SU-DHL-6 (cell line): ENCODE data around the gene KIF17.

Source experiments
- H2AFZ ChIP-seq: fragments of 200-600 bp; sonication (generic); 2 replicates; pipeline ENCODE4 v1.6.1; 2014; ENCODE audit warnings: low read depth, mild to moderate bottlenecking, moderate library complexity, mixed read lengths, antibody characterized with exemption, low read length; ENCODE audit not compliant: severe bottlenecking
- H3F3A ChIP-seq: fragments of 200-600 bp; shearing (Covaris generic); 2 replicates; pipeline ENCODE4 v1.6.0; 2016; ENCODE audit warnings: antibody characterized with exemption, mild to moderate bottlenecking; ENCODE audit not compliant: insufficient read depth
- H3K27ac ChIP-seq: fragments of 200-600 bp; sonication (generic); 2 replicates; pipeline ENCODE4 v1.5.1; 2016; ENCODE audit warnings: low read depth, mild to moderate bottlenecking, low read length, moderate library complexity, mixed read lengths
- H3K27me3 ChIP-seq: fragments of 200-600 bp; sonication (generic), shearing (Covaris generic); 2 replicates; pipeline ENCODE4 v1.6.0; 2014; ENCODE audit warnings: mild to moderate bottlenecking, low read length
- H3K36me3 ChIP-seq: fragments of 200-600 bp; sonication (generic); 2 replicates; pipeline ENCODE4 v1.6.1; 2014; ENCODE audit warnings: mild to moderate bottlenecking, low read length, mixed read lengths
- H3K4me2 ChIP-seq: fragments of 300-600, 200-600 bp; shearing (Covaris generic), sonication (generic); 2 replicates; pipeline ENCODE4 v1.6.0; 2014; ENCODE audit warnings: low read length, low read depth, mild to moderate bottlenecking; ENCODE audit not compliant: poor library complexity, severe bottlenecking
- H3K4me3 ChIP-seq: fragments of 200-600 bp; sonication (generic); 2 replicates; pipeline ENCODE4 v1.5.1; 2014; ENCODE audit warnings: antibody characterized with exemption, low read length, mild to moderate bottlenecking, mixed read lengths; ENCODE audit not compliant: insufficient read depth, poor library complexity, severe bottlenecking
- H3K79me2 ChIP-seq: fragments of 200-600 bp; sonication (generic); 2 replicates; pipeline ENCODE4 v1.6.1; 2014; ENCODE audit warnings: mild to moderate bottlenecking, low read length, moderate library complexity; ENCODE audit not compliant: insufficient read depth
- H3K9ac ChIP-seq: fragments of 200-600 bp; sonication (generic); 2 replicates; pipeline ENCODE4 v1.7.0; 2014; ENCODE audit warnings: mild to moderate bottlenecking, low read length
- H3K9me2 ChIP-seq: fragments of 200-600 bp; sonication (generic); replicated peaks from 2 replicates; pipeline ENCODE4 v1.6.1; 2014; ENCODE audit warnings: low read length; ENCODE audit not compliant: insufficient read depth
- H3K9me3 ChIP-seq: fragments of 200-600 bp; sonication (generic); 2 replicates; pipeline ENCODE4 v1.6.1; 2014; ENCODE audit warnings: low read length, mixed read lengths; ENCODE audit not compliant: insufficient read depth
- H4K20me1 ChIP-seq: fragments of 200-600 bp; sonication (generic); 2 replicates; pipeline ENCODE4 v1.6.1; 2014; ENCODE audit warnings: low read depth, mild to moderate bottlenecking, antibody characterized with exemption, low read length, moderate library complexity, mixed read lengths
- CTCF ChIP-seq: fragments of 200-600 bp; sonication (generic); IDR thresholded peaks from one replicate; pipeline ENCODE4 v1.5.1; 2017; ENCODE audit warnings: antibody characterized with exemption, mild to moderate bottlenecking, low read length, moderate library complexity; ENCODE audit not compliant: insufficient read depth, poor library complexity, severe bottlenecking
- EZH2phosphoT487 ChIP-seq: fragments of 200-600 bp; sonication (generic), shearing (Covaris generic); conservative IDR thresholded peaks from 2 replicates; pipeline ENCODE4 v1.6.1; 2018; ENCODE audit warnings: mild to moderate bottlenecking, antibody characterized with exemption, low read length, moderate library complexity, mixed read lengths

The KIF17 gene

GRCh38 chr1:20685099-20685662, 32.6 kb downstream of the KIF17 start:
- no peaks in the 10 kb centered on the region for H3K9me2 ChIP-seq
- TF ChIP-seq EZH2phosphoT487 = no peak
- TF ChIP-seq CTCF = no peak
- H3K36me3 ChIP-seq = no peaks in the 10 kb centered on the region
- no peak overlapping the region for H3K27ac ChIP-seq
- H4K20me1 ChIP-seq = no peaks in the 10 kb centered on the region
- no peak overlapping the region for H3K9ac ChIP-seq
- H3K27me3 ChIP-seq = no peaks in the 10 kb centered on the region
- no peak overlapping the region for H3K4me3 ChIP-seq
- no peaks in the 10 kb centered on the region for H3K79me2 ChIP-seq
- no peak overlapping the region for H3K4me2 ChIP-seq
- H3K9me3 ChIP-seq = no peaks in the 10 kb centered on the region
- H2AFZ ChIP-seq = no peak overlapping the region
- no peaks in the 10 kb centered on the region for H3F3A ChIP-seq

- no peaks in the 10 kb centered on the region for H3K9me3 ChIP-seq
- H3F3A ChIP-seq = no peaks in the 10 kb centered on the region
- no peaks in the 10 kb centered on the region for H3K79me2 ChIP-seq
- H3K27ac ChIP-seq = no peak overlapping the region
- H2AFZ ChIP-seq = no peak overlapping the region
- no peaks in the 10 kb centered on the region for H3K36me3 ChIP-seq
- no peaks in the 10 kb centered on the region for H4K20me1 ChIP-seq
- no peak overlapping the region for H3K9ac ChIP-seq
- H3K27me3 ChIP-seq = no peaks in the 10 kb centered on the region
- no peak for TF ChIP-seq EZH2phosphoT487
- TF ChIP-seq CTCF = no peak
- H3K4me2 ChIP-seq = no peak overlapping the region
- H3K9me2 ChIP-seq = no peaks in the 10 kb centered on the region
- no peak overlapping the region for H3K4me3 ChIP-seq
Measured at GRCh38 chr1:20684651-20685050, 33.2 kb downstream of the KIF17 start.

GRCh38 chr1:20684050-20684620, 33.7 kb downstream of the KIF17 start:
- Histone ChIP-seq H4K20me1 (no peaks in the 10 kb centered on the region), H3K9ac (no peak overlapping the region), H3K9me3 (no peaks in the 10 kb centered on the region), H3F3A (no peaks in the 10 kb centered on the region), H2AFZ (no peak overlapping the region), H3K27ac (no peak overlapping the region), H3K9me2 (no peaks in the 10 kb centered on the region), H3K4me3 (no peak overlapping the region), H3K36me3 (no peaks in the 10 kb centered on the region), H3K4me2 (no peak overlapping the region), H3K79me2 (no peaks in the 10 kb centered on the region), H3K27me3 (no peaks in the 10 kb centered on the region)
- TF ChIP-seq EZH2phosphoT487 = no peak
- no peak for TF ChIP-seq CTCF
